ENCODE results near the gene CLDN9. TPM values are rescaled to one million over a fixed set of nuclear protein-coding genes. Genes with fewer than 3 reads are reported as not detected.

Gene CLDN9
- total RNA-seq, 2 experiments from 2014 or later: not detected

GRCh38 chr16:2968368-2968737, 44.4 kb upstream of the CLDN9 start:
- CTCF ChIA-PET: interaction anchor here (0.9 to 1.1 kb wide), 2 partner anchors 41 to 48 kb away, joined by 3 read pairs; no protein-coding TSS in a partner anchor
- no peak for DNase-seq
- Mint-ChIP-seq H3K4me1 (ENCODE audit: low read depth) (peaks cover 29% of the 10 kb centered on the region), H3K36me3 (ENCODE audit: low read depth) (peaks cover 20% of the 10 kb centered on the region), H3K27ac (no peak overlapping the region), H3K4me3 (peak overlapping the region; percentile 65), H3K27me3 (peaks cover 25% of the 10 kb centered on the region), H3K9me3 (no peaks in the 10 kb centered on the region)
- no peak for ATAC-seq
- intact Hi-C loops (cut with micrococcal nuclease): no loop called here
- TF ChIP-seq, protein P1, sequence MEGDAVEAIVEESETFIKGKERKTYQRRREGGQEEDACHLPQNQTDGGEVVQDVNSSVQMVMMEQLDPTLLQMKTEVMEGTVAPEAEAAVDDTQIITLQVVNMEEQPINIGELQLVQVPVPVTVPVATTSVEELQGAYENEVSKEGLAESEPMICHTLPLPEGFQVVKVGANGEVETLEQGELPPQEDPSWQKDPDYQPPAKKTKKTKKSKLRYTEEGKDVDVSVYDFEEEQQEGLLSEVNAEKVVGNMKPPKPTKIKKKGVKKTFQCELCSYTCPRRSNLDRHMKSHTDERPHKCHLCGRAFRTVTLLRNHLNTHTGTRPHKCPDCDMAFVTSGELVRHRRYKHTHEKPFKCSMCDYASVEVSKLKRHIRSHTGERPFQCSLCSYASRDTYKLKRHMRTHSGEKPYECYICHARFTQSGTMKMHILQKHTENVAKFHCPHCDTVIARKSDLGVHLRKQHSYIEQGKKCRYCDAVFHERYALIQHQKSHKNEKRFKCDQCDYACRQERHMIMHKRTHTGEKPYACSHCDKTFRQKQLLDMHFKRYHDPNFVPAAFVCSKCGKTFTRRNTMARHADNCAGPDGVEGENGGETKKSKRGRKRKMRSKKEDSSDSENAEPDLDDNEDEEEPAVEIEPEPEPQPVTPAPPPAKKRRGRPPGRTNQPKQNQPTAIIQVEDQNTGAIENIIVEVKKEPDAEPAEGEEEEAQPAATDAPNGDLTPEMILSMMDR (IDR thresholded peaks at IDR 0.05): no peak
- POLR2A ChIA-PET: interaction anchor here (2.4 kb wide), 1 partner anchor 11 kb away, joined by 20 read pairs; the partner anchor contains the start of gene PKMYT1

GRCh38 chr16:2968738-2969544, 43.8 kb upstream of the CLDN9 start, which contains the start of gene PAQR4:
PAQR4 (plus strand) TSS chr16:2969348; CDS start chr16:2969675, 327 bp downstream.
- Mint-ChIP-seq H3K27me3 (peaks cover 21% of the 10 kb centered on the region), H3K36me3 (ENCODE audit: low read depth) (peaks cover 20% of the 10 kb centered on the region), H3K27ac (no peak within 1 kb of the TSS), H3K9me3 (no peaks in the 10 kb centered on the region), H3K4me1 (ENCODE audit: low read depth) (peaks cover 26% of the 10 kb centered on the region), H3K4me3 (peak within 1 kb of the TSS; percentile 79)
- intact Hi-C loops (cut with micrococcal nuclease): no loop called here
- ChIA-PET POLR2A (interaction anchor here (0.7 to 2.4 kb wide), 9 partner anchors 10 to 199 kb away, joined by 3 to 20 read pairs (median 4); partner anchors contain the start of genes PKMYT1 and TNFRSF12A), CTCF (interaction anchor here (0.9 to 1.7 kb wide), 7 partner anchors 9 to 124 kb away, joined by 3 to 14 read pairs (median 4); partner anchors contain the start of gene FLYWCH2)
- ATAC-seq (peak; percentile 75), DNase-seq (peak; percentile 86)
- TF ChIP-seq, protein P1 (IDR thresholded peaks at IDR 0.05): no peak

DNA sequence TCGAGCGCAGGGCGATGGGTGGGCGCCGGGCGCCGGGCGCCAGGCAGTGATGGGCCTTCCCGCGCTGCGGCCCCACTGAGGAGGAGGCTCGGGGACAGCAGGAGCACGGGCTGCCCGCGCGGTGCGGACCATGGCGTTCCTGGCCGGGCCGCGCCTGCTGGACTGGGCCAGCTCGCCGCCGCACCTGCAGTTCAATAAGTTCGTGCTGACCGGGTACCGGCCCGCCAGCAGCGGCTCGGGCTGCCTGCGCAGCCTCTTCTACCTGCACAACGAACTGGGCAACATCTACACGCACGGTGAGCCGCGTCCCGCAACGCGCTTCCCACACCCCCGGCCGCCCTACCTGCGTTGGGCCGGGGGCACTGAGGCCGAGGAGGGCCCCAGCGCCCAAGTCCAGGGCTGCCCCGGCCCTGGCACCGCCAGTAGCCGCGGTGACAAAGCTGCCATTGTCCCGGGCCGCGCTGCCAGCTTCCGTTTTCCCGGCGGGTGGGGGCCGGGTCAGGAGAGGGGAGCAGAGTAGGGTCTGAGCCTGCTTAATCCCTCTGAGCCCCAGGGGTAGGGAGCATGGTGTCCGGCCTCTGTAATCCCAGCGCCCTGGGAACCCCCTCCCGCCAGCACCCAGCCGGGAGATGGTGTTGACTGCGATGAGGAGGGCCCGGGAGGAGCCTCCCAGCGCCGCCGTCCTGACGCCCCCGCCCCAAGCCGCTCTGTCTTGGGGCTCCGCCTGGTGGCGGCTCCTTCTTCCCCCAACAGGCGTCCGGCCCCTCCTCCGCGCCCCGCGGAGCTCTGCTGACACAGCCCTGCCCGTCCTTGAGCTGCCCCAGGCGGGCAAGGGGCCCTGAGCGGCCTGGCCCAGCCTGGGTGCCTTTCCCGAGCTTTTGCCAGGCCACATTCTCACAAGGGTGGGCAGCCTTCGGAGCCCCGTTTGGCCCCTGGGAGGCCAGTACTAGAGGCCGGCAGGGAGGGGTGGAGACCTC, 42.9 kb upstream of the CLDN9 start:
- Mint-ChIP-seq H3K27me3 (peaks cover 19% of the 10 kb centered on the region), H3K27ac (no peak overlapping the region), H3K36me3 (ENCODE audit: low read depth) (peaks cover 23% of the 10 kb centered on the region), H3K4me1 (ENCODE audit: low read depth) (peaks cover 23% of the 10 kb centered on the region), H3K9me3 (no peaks in the 10 kb centered on the region), H3K4me3 (peak overlapping the region; percentile 79)
- POLR2A ChIA-PET: interaction anchor here (0.7 to 2.4 kb wide), 10 partner anchors 9 to 890 kb away, joined by 3 to 20 read pairs (median 4); partner anchors contain the start of genes PKMYT1 and TNFRSF12A
- DNase-seq: peak; percentile 93
- TF ChIP-seq, protein P1 (IDR thresholded peaks at IDR 0.05): peak; percentile 76
- intact Hi-C loops (cut with micrococcal nuclease): no loop called here
- peak; percentile 79 for ATAC-seq
- CTCF ChIA-PET: interaction anchor here (0.6 to 1.7 kb wide), 13 partner anchors 8 to 125 kb away, joined by 3 to 14 read pairs (median 4); partner anchors contain the start of genes FLYWCH1, FLYWCH2 and PKMYT1

GRCh38 chr16:2970563-2970962, 42.2 kb upstream of the CLDN9 start:
- H3K9me3 Mint-ChIP-seq: no peaks in the 10 kb centered on the region
- intact Hi-C loops (cut with micrococcal nuclease): no loop called here
- peaks cover 19% of the 10 kb centered on the region for H3K4me1 Mint-ChIP-seq (ENCODE audit: low read depth)
- H3K27me3 Mint-ChIP-seq: peaks cover 15% of the 10 kb centered on the region
- H3K4me3 Mint-ChIP-seq: peak overlapping the region; percentile 79
- no peak overlapping the region for H3K27ac Mint-ChIP-seq
- DNase-seq (no peak), ATAC-seq (no peak)
- POLR2A ChIA-PET: interaction anchor here (0.7 to 2.4 kb wide), 7 partner anchors 9 to 891 kb away, joined by 3 to 20 read pairs (median 6); partner anchors contain the start of genes PKMYT1 and TNFRSF12A
- CTCF ChIA-PET: interaction anchor here (0.6 to 1.7 kb wide), 12 partner anchors 8 to 126 kb away, joined by 3 to 14 read pairs (median 4); partner anchors contain the start of genes FLYWCH1, FLYWCH2 and PKMYT1
- H3K36me3 Mint-ChIP-seq (ENCODE audit: low read depth): peaks cover 24% of the 10 kb centered on the region
- TF ChIP-seq, protein P1 (IDR thresholded peaks at IDR 0.05): no peak
